OCI-LY7 (cell line): Measurements from ENCODE around the gene KIAA0232.

ENCODE experiments used
- CTCF ChIP-seq: fragments of 200-600 bp; sonication (generic); conservative IDR thresholded peaks from 2 replicates; pipeline ENCODE4 v1.5.1; 2014; ENCODE audit warnings: mild to moderate bottlenecking, antibody characterized with exemption, low read length, moderate library complexity, mixed read lengths
- EZH2phosphoT487 ChIP-seq: fragments of 200-600 bp; sonication (generic); IDR thresholded peaks from 2 replicates; pipeline ENCODE4 v1.6.1; 2018; ENCODE audit warnings: low read depth, borderline replicate concordance, mild to moderate bottlenecking, mixed run types, antibody characterized with exemption, low read length, moderate library complexity, mixed read lengths

GRCh38 chr4:6918338-6918737 lies 135.8 kb downstream of the KIAA0232 start:
- TF ChIP-seq CTCF, result no peak
- no peak for TF ChIP-seq EZH2phosphoT487
